Right lobe of liver (tissue), 6 donors: ENCODE data around the gene FTO. TPM values are rescaled to one million over a fixed set of nuclear protein-coding genes. Genes with fewer than 3 reads are reported as not detected.

ENCODE experiments used
- ATAC-seq, 4 donors: fragments of 200-7000 bp; cut with Tn5 transposase; one replicate each; pipeline ENCODE4 v1.9.1; 2020; ENCODE audit warnings: mild to moderate bottlenecking in 4 of 4, moderate library complexity in 4 of 4
- DNase-seq, 3 donors: peaks; one replicate each; pipeline ENCODE4 v3.0.0-alpha.2; 2020
- H3K27ac ChIP-seq, 3 donors: fragments of 200-600 bp; one replicate each; pipeline ENCODE4 v1.8.0; 2022
- H3K27me3 ChIP-seq, 2 donors: fragments of 200-600 bp; one replicate each; pipeline ENCODE4 v1.8.0; 2022
- H3K36me3 ChIP-seq, 4 donors: fragments of 200-600 bp; sonication (generic) in 1 of 4; one replicate each; pipeline versions ENCODE4 v1.5.1 to v1.8.0; 2017 to 2022; ENCODE audit warnings: control low read depth in 1 of 4
- H3K4me1 ChIP-seq, 4 donors: fragments of 200-600 bp; sonication (generic) in 1 of 4; one replicate each; pipeline versions ENCODE4 v1.5.1 to v1.8.0; 2017 to 2022; ENCODE audit warnings: control low read depth in 1 of 4
- H3K4me3 ChIP-seq, 3 donors: fragments of 200-600 bp; one replicate each; pipeline ENCODE4 v1.8.0; 2022
- H3K9me3 ChIP-seq, 4 donors: fragments of 200-600 bp; sonication (generic) in 1 of 4; one replicate each; pipeline versions ENCODE4 v1.5.1 to v1.8.0; 2017 to 2022; ENCODE audit warnings: control low read depth in 1 of 4
- POLR2A ChIP-seq: fragments of 450-650 bp; IDR thresholded peaks from one replicate; pipeline ENCODE4 v1.6.1; 2017; ENCODE audit warnings: antibody characterized with exemption, mild to moderate bottlenecking
- WGBS: methylation state at CpG from one replicate; pipeline ENCODE4 v1.1.6; 2018; ENCODE audit warnings: low coverage, low lambda C conversion rate; ENCODE audit not compliant: insufficient coverage; ENCODE audit errors: missing lambda C conversion rate; 5-methylcytosine and 5-hydroxymethylcytosine counted together
- intact Hi-C, 2 donors: fragments of 100-400 bp; cut with DNase I; formaldehyde crosslinking; loops; one replicate each; pipeline versions ENCODE4 v1.11.2 to v1.14.1; 2022
- total RNA-seq, 6 experiments: library from RNA; depleted of rRNA in 2 of 6; stranded (reverse); fragments of >200 nt in 2 of 6; fragmentation: NEBNext Ultra II Directional in 3 of 6; extraction: Animal tissue kit (Norgen Biotek cat#: 25700) in 3 of 6; gene quantifications; one replicate each; pipeline versions ENCODE4 v1.1.0 to v1.2.4, GENCODE V29; 2016 to 2023
- TF ChIP-seq, protein P1 (sequence below), 4 donors: fragments of 200-600 bp in 3 of 4; fragments of 450-650 bp in 1 of 4; IDR thresholded peaks; one replicate each; pipeline versions ENCODE4 v1.5.1 to v1.8.0; 2016 to 2022; ENCODE audit warnings: antibody characterized with exemption in 4 of 4, mild to moderate bottlenecking in 2 of 4
- donor health status: DM: no; HTN: yes; CAD: no.
- donor health status: DM: no; HTN: no; CAD: no.
- donor health status: DM: no; HTN: no; CAD: no.
- donor health status: DM: no; HTN: yes; CAD: no.
- donor health status: DM: no; HTN: yes; CAD: no.

The FTO gene
- total RNA-seq, 6 experiments from 2014 or later = 28.9 to 51.6 (median 33.6) TPM

DNA sequence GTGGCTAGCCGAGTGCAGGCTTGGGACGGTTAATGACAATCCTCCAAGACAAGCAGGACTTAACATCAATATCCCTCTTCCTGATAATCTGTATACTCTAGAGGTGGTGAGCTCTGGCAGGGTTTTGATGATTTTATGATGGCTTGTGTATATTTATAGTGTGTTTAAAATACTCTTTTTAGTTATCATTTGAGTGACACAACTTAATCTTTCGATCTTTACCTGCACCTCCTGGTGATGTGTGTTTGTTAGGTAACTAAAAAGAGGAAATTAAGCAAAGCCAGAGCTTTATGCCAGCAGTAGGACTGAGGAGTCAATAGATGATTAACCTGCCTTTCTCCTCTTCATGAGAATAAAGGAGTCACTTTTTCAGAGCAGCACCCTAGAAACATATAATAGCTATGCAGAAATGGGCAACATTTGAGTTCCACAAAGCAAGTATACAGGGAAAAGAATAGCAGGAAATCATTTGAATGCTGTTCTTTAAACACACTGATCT, 372.1 kb downstream of the FTO start:
- TF ChIP-seq POLR2A = no peak
- TF ChIP-seq, protein P1, sequence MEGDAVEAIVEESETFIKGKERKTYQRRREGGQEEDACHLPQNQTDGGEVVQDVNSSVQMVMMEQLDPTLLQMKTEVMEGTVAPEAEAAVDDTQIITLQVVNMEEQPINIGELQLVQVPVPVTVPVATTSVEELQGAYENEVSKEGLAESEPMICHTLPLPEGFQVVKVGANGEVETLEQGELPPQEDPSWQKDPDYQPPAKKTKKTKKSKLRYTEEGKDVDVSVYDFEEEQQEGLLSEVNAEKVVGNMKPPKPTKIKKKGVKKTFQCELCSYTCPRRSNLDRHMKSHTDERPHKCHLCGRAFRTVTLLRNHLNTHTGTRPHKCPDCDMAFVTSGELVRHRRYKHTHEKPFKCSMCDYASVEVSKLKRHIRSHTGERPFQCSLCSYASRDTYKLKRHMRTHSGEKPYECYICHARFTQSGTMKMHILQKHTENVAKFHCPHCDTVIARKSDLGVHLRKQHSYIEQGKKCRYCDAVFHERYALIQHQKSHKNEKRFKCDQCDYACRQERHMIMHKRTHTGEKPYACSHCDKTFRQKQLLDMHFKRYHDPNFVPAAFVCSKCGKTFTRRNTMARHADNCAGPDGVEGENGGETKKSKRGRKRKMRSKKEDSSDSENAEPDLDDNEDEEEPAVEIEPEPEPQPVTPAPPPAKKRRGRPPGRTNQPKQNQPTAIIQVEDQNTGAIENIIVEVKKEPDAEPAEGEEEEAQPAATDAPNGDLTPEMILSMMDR (IDR thresholded peaks at IDR 0.05) = no peak
- ATAC-seq = peak in 2 of 4 donors; percentile 41 to 65
- no peaks in the 10 kb centered on the region for H3K4me1 ChIP-seq
- no peaks in the 10 kb centered on the region for H3K27me3 ChIP-seq
- WGBS = 71% methylated on average over 2 of the region's 3 CpGs
- no peak overlapping the region for H3K4me3 ChIP-seq
- H3K27ac ChIP-seq = no peak overlapping the region
- no peaks in the 10 kb centered on the region for H3K9me3 ChIP-seq
- DNase-seq = no peak
- intact Hi-C loops = no loop called here
- no peaks in the 10 kb centered on the region for H3K36me3 ChIP-seq

DNA sequence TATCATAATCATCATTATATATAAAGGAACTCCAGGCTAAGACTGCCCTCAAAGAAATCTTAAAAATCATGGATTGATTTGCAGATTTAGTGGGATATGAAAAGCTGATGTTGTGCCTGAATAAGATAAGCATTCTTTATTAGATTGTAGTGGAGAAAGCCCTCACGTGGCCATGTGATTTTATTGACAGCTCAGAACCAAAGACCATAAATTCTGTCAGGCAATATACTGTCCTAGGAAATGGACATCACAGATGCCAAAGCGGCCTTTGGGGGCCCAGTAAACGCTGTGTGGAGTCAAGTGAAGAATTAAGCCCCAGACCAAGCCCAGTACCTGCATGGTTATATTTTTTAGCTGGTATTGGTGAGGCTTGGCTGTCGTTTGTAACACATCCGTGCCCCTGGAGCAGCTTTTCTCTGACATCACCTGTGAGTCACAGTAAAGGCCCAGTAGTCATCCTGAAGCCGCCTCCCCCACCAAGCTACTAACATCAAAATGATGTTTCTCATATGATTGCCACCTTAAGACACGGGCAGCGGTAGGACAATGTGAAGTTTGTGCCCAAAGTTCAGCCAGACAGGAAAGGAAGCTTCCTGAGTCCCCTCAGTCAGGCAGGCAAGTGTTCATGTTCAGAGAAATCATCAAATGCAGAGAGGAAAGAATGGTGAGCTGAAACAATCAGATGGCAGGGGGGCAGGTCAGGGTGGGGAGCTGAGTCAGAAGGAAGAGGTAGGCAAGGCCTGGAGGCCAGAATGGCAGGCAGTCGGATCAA, 373.3 kb downstream of the FTO start:
- Histone ChIP-seq H3K27me3 (no peaks in the 10 kb centered on the region), H3K27ac (no peak overlapping the region), H3K9me3 (no peaks in the 10 kb centered on the region), H3K4me3 (no peak overlapping the region), H3K36me3 (no peaks in the 10 kb centered on the region), H3K4me1 (no peaks in the 10 kb centered on the region)
- intact Hi-C loops = no loop called here
- no peak for ATAC-seq
- no peak for TF ChIP-seq POLR2A
- TF ChIP-seq, protein P1 (IDR thresholded peaks at IDR 0.05) = no peak
- WGBS = 83% methylated on average over 6 of the region's 9 CpGs
- no peak for DNase-seq

DNA sequence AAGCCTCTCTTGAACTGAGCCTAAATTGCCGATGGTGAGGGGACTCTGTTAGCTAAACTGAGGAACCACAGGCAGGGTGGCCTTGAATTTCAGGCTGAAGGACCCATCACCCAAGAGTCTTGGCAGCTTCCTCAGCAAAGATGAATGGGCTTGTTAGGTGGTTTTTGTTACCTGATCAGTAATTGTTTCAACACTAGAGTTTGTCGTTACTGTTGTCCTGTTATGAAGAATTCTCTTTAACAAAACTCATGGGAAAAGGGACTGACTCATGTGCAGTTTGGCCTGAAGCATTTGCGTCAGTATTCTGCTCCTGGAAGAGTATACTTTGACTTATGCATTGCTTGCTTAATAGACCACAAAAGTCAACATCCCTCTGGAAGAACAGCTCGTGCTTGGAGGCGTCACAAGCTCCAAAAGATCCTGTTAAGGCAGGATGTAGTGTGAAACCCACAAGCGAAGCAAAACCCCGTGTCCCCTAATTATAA, 376.6 kb downstream of the FTO start:
- 60% methylated on average over 6 of the region's 7 CpGs for WGBS
- Histone ChIP-seq H3K27ac (no peak overlapping the region), H3K27me3 (no peaks in the 10 kb centered on the region), H3K9me3 (no peaks in the 10 kb centered on the region), H3K4me1 (no peaks in the 10 kb centered on the region), H3K36me3 (no peaks in the 10 kb centered on the region), H3K4me3 (no peak overlapping the region)
- DNase-seq (no peak), ATAC-seq (peak; percentile 35 to 89 (median 68))
- peak; percentile 27 for TF ChIP-seq POLR2A
- TF ChIP-seq, protein P1 (IDR thresholded peaks at IDR 0.05) = no peak
- intact Hi-C loops = no loop called here

DNA sequence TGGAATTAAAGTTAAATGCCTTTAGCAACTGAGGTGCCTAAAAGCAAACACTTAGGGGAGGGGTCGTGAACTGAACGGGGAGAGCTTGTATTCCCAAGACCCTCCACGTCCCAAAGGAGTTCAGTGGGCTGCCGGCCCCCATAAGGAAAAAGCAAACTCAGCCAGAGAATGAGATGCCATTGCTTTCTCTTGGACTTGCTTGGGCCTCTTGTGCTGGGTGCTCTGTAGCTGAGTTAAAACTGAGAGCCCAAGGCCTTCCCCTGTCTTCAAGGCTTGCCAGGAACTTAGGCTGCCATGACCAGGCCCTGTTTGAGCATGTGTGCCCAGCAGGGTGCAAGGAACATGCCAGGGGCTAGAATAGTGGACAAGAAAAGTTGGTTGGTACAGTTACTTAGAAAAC, 382.8 kb downstream of the FTO start:
- H3K4me1 ChIP-seq = no peaks in the 10 kb centered on the region
- WGBS = 85% methylated on average over 3 of the region's 4 CpGs
- no peak overlapping the region for H3K27ac ChIP-seq
- no peak for TF ChIP-seq POLR2A
- TF ChIP-seq, protein P1 (IDR thresholded peaks at IDR 0.05) = no peak
- DNase-seq (no peak), ATAC-seq (no peak)
- intact Hi-C loops = no loop called here
- no peaks in the 10 kb centered on the region for H3K27me3 ChIP-seq
- H3K4me3 ChIP-seq = no peak overlapping the region
- no peaks in the 10 kb centered on the region for H3K9me3 ChIP-seq
- H3K36me3 ChIP-seq = no peaks in the 10 kb centered on the region
